ENCODE data around the gene TRUB2. TPM values are rescaled to one million over a fixed set of nuclear protein-coding genes. Genes with fewer than 3 reads are reported as not detected.

TRUB2 gene
- total RNA-seq, 2 donors from 2014 or later: 14.6 to 27.2 TPM

- no peaks in the 10 kb centered on the region for H3K9me3 ChIP-seq
- no peak for DNase-seq (ENCODE audit: low spot score)
- TF ChIP-seq CTCF (IDR thresholded peaks at IDR 0.05) (no peak), POLR2AphosphoS5 (IDR thresholded peaks at IDR 0.05) (no peak), POLR2A (IDR thresholded peaks at IDR 0.05) (no peak)
- H3K4me3 ChIP-seq: no peak overlapping the region
- no peaks in the 10 kb centered on the region for H3K4me1 ChIP-seq (replicated peaks)
- H3K36me3 ChIP-seq: peaks cover 0 to 3% of the 10 kb centered on the region in 2 donors
- WGBS: 95% methylated on average over 4 of the region's 4 CpGs
- intact Hi-C loops (cut with DNase I): no loop called here
- no peak overlapping the region for H3K27ac ChIP-seq
- H3K27me3 ChIP-seq (replicated peaks; ENCODE audit: insufficient read depth): no peaks in the 10 kb centered on the region
Observed at GRCh38 chr9:128293091-128293490, 29.2 kb downstream of the TRUB2 start.

DNA sequence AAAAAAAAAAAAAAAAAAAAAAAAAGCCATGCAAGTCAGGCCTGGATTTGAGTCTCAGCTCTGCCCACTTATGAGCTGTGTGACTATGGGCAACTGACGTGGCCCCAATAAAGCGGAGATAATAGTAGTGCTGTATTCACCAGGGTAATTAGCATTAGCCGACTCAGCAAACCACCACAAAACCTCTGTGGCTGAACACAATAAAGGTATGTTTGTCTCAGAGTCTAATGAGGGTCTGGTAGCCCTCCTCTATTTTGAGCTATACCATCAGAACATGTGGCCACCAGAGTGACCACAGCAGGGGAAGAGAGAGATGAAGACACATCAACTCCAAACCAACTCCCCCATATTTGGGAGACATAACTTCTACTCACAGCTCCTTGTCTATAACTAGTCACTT lies 30.2 kb downstream of the TRUB2 start:
- H3K9me3 ChIP-seq: no peaks in the 10 kb centered on the region
- no peak for DNase-seq (ENCODE audit: low spot score)
- no peaks in the 10 kb centered on the region for H3K4me1 ChIP-seq (replicated peaks)
- intact Hi-C loops (cut with DNase I): no loop called here
- TF ChIP-seq CTCF (IDR thresholded peaks at IDR 0.05) (no peak), POLR2A (IDR thresholded peaks at IDR 0.05) (no peak), POLR2AphosphoS5 (IDR thresholded peaks at IDR 0.05) (no peak)
- no peaks in the 10 kb centered on the region for H3K27me3 ChIP-seq (replicated peaks; ENCODE audit: insufficient read depth)
- H3K36me3 ChIP-seq: peaks cover 0 to 3% of the 10 kb centered on the region in 2 donors
- WGBS: 92% methylated on average over 3 of the region's 3 CpGs
- H3K4me3 ChIP-seq: no peak overlapping the region
- H3K27ac ChIP-seq: no peak overlapping the region

- DNase-seq (ENCODE audit: low spot score): no peak
- no peak for TF ChIP-seq CTCF (IDR thresholded peaks at IDR 0.05)
- TF ChIP-seq POLR2AphosphoS5 (IDR thresholded peaks at IDR 0.05): no peak
- no peak for TF ChIP-seq POLR2A (IDR thresholded peaks at IDR 0.05)
- Histone ChIP-seq H3K27me3 (replicated peaks; ENCODE audit: insufficient read depth) (no peaks in the 10 kb centered on the region), H3K4me3 (no peak overlapping the region), H3K4me1 (replicated peaks) (no peaks in the 10 kb centered on the region), H3K36me3 (peaks cover 0 to 3% of the 10 kb centered on the region in 2 donors), H3K27ac (no peak overlapping the region), H3K9me3 (no peaks in the 10 kb centered on the region)
- intact Hi-C loops (cut with DNase I): no loop called here
- WGBS: 81% methylated on average over 11 of the region's 11 CpGs
Observed at GRCh38 chr9:128288273-128289004, 33.8 kb downstream of the TRUB2 start.

GRCh38 chr9:128286440-128286839 lies 35.8 kb downstream of the TRUB2 start:
- Histone ChIP-seq H3K4me1 (replicated peaks) (no peaks in the 10 kb centered on the region), H3K27me3 (replicated peaks; ENCODE audit: insufficient read depth) (no peaks in the 10 kb centered on the region), H3K36me3 (peaks cover 0 to 3% of the 10 kb centered on the region in 2 donors), H3K9me3 (no peaks in the 10 kb centered on the region), H3K4me3 (no peak overlapping the region), H3K27ac (no peak overlapping the region)
- intact Hi-C loops (cut with DNase I): no loop called here
- no peak for TF ChIP-seq POLR2A (IDR thresholded peaks at IDR 0.05)
- no peak for TF ChIP-seq CTCF (IDR thresholded peaks at IDR 0.05)
- TF ChIP-seq POLR2AphosphoS5 (IDR thresholded peaks at IDR 0.05): no peak
- 49% methylated on average over 6 of the region's 6 CpGs for WGBS
- DNase-seq (ENCODE audit: low spot score): no peak
